GM19395 (cell line): ENCODE measurements around the gene SLC28A1.
"Not testable (repeated sequence)": the region's sequence is repeated elsewhere in the genome, so short reads cannot be mapped to it uniquely, and the experiment has no call there.

Experiments used
- ATAC-seq: cut with Tn5 transposase; IDR thresholded peaks from one replicate; pipeline ENCODE4 v1.9.1; 2021; ENCODE audit warnings: mild to moderate bottlenecking, moderate library complexity; ENCODE audit not compliant: unreplicated experiment

The SLC28A1 gene

GRCh38 chr15:84961707-84962106 lies 77.2 kb downstream of the SLC28A1 start:
- ATAC-seq, result no peak

GRCh38 chr15:84962955-84963354 lies 78.5 kb downstream of the SLC28A1 start:
- ATAC-seq, result no peak

- ATAC-seq, result no peak
These were observed 82.9 kb downstream of the SLC28A1 start for GRCh38 chr15:84967380-84967779.

- ATAC-seq, result no peak
These were observed 83.8 kb downstream of the SLC28A1 start for GRCh38 chr15:84968301-84968700.

GRCh38 chr15:84969257-84969656 lies 84.8 kb downstream of the SLC28A1 start:
- no peak for ATAC-seq

GRCh38 chr15:84970843-84971242 lies 86.4 kb downstream of the SLC28A1 start:
- no peak for ATAC-seq

GRCh38 chr15:84973492-84974460 lies 89.3 kb downstream of the SLC28A1 start:
- no peak for ATAC-seq

GRCh38 chr15:84975871-84976351 lies 91.4 kb downstream of the SLC28A1 start:
- ATAC-seq, result no peak

- ATAC-seq, result no peak
These were observed 92.4 kb downstream of the SLC28A1 start for GRCh38 chr15:84976746-84977345.

GRCh38 chr15:84979651-84980050 lies 95.2 kb downstream of the SLC28A1 start:
- no peak for ATAC-seq

- peak; percentile 72 for ATAC-seq
These were observed 96.0 kb downstream of the SLC28A1 start for GRCh38 chr15:84980196-84981053.

- ATAC-seq, result peak; percentile 70
These were observed 96.7 kb downstream of the SLC28A1 start for GRCh38 chr15:84981054-84981710.

- peak; percentile 26 for ATAC-seq
These were observed 97.3 kb downstream of the SLC28A1 start, which contains the start of gene PDE8A for GRCh38 chr15:84981711-84982300. TSS of gene PDE8A (plus strand) at chr15:84981856. CDS start at chr15:84982163, 307 bp downstream.

- ATAC-seq, result no peak
These were observed 97.9 kb downstream of the SLC28A1 start for GRCh38 chr15:84982301-84982920.

- ATAC-seq, result no peak
These were observed 98.8 kb downstream of the SLC28A1 start for GRCh38 chr15:84983294-84983693.

GRCh38 chr15:84983711-84984110 lies 99.2 kb downstream of the SLC28A1 start:
- no peak for ATAC-seq

- ATAC-seq, result no peak
These were observed 100.7 kb downstream of the SLC28A1 start for GRCh38 chr15:84985158-84985557.

GRCh38 chr15:84987351-84987750 lies 102.9 kb downstream of the SLC28A1 start:
- ATAC-seq, result not testable (repeated sequence)

- peak; percentile 58 for ATAC-seq
These were observed 103.6 kb downstream of the SLC28A1 start for GRCh38 chr15:84987949-84988624.
